Measurements from ENCODE around the gene TMEM184B. TPM values are rescaled to one million over a fixed set of nuclear protein-coding genes. Genes with fewer than 3 reads are reported as not detected.

Gene TMEM184B
- total RNA-seq, 1 donor from 2014 or later: 121 TPM

GRCh38 chr22:38211556-38211955 lies 61.3 kb downstream of the TMEM184B start:
- no peak overlapping the region for H3K4me3 Mint-ChIP-seq (ENCODE audit: unreplicated experiment)
- H3K27ac Mint-ChIP-seq (ENCODE audit: unreplicated experiment): no peak overlapping the region
- H3K27me3 Mint-ChIP-seq (ENCODE audit: low read depth): no peaks in the 10 kb centered on the region
- H3K36me3 Mint-ChIP-seq (ENCODE audit: low read depth): peaks cover 6% of the 10 kb centered on the region
- peaks cover 14% of the 10 kb centered on the region for H3K4me1 Mint-ChIP-seq (ENCODE audit: low read depth)
- DNase-seq (ENCODE audit: low spot score): no peak
- no peaks in the 10 kb centered on the region for H3K9me3 Mint-ChIP-seq (ENCODE audit: low read depth)
- no peak for TF ChIP-seq CTCF (IDR thresholded peaks at IDR 0.05)

- Mint-ChIP-seq H3K36me3 (ENCODE audit: low read depth) (peaks cover 4% of the 10 kb centered on the region), H3K4me1 (ENCODE audit: low read depth) (peaks cover 28% of the 10 kb centered on the region), H3K4me3 (ENCODE audit: unreplicated experiment) (no peak overlapping the region), H3K27me3 (ENCODE audit: low read depth) (no peaks in the 10 kb centered on the region), H3K27ac (ENCODE audit: unreplicated experiment) (peak overlapping the region; percentile 22), H3K9me3 (ENCODE audit: low read depth) (no peaks in the 10 kb centered on the region)
- no peak for TF ChIP-seq CTCF (IDR thresholded peaks at IDR 0.05)
- no peak for DNase-seq (ENCODE audit: low spot score)
Measured at GRCh38 chr22:38208551-38208968, 64.2 kb downstream of the TMEM184B start.

GRCh38 chr22:38207898-38208432 lies 64.8 kb downstream of the TMEM184B start:
- H3K27me3 Mint-ChIP-seq (ENCODE audit: low read depth): no peaks in the 10 kb centered on the region
- peaks cover 3% of the 10 kb centered on the region for H3K36me3 Mint-ChIP-seq (ENCODE audit: low read depth)
- no peaks in the 10 kb centered on the region for H3K9me3 Mint-ChIP-seq (ENCODE audit: low read depth)
- H3K4me1 Mint-ChIP-seq (ENCODE audit: low read depth): peaks cover 33% of the 10 kb centered on the region
- H3K4me3 Mint-ChIP-seq (ENCODE audit: unreplicated experiment): no peak overlapping the region
- no peak for DNase-seq (ENCODE audit: low spot score)
- no peak overlapping the region for H3K27ac Mint-ChIP-seq (ENCODE audit: unreplicated experiment)
- TF ChIP-seq CTCF (IDR thresholded peaks at IDR 0.05): no peak

GRCh38 chr22:38205261-38206128 lies 67.3 kb downstream of the TMEM184B start:
- Mint-ChIP-seq H3K27me3 (ENCODE audit: low read depth) (no peaks in the 10 kb centered on the region), H3K9me3 (ENCODE audit: low read depth) (no peaks in the 10 kb centered on the region), H3K4me3 (ENCODE audit: unreplicated experiment) (peak overlapping the region; percentile 33), H3K4me1 (ENCODE audit: low read depth) (peaks cover 44% of the 10 kb centered on the region), H3K27ac (ENCODE audit: unreplicated experiment) (peak overlapping the region; percentile 68), H3K36me3 (ENCODE audit: low read depth) (no peaks in the 10 kb centered on the region)
- no peak for TF ChIP-seq CTCF (IDR thresholded peaks at IDR 0.05)
- DNase-seq (ENCODE audit: low spot score): no peak

GRCh38 chr22:38204784-38205183 lies 68.0 kb downstream of the TMEM184B start:
- DNase-seq (ENCODE audit: low spot score): no peak
- Mint-ChIP-seq H3K4me3 (ENCODE audit: unreplicated experiment) (peak overlapping the region; percentile 33), H3K36me3 (ENCODE audit: low read depth) (no peaks in the 10 kb centered on the region), H3K4me1 (ENCODE audit: low read depth) (peaks cover 44% of the 10 kb centered on the region), H3K27ac (ENCODE audit: unreplicated experiment) (peak overlapping the region; percentile 68), H3K9me3 (ENCODE audit: low read depth) (no peaks in the 10 kb centered on the region), H3K27me3 (ENCODE audit: low read depth) (no peaks in the 10 kb centered on the region)
- TF ChIP-seq CTCF (IDR thresholded peaks at IDR 0.05): no peak

Measured in chondrocyte (in vitro differentiated cells).